Gastroesophageal sphincter (tissue), 4 donors: ENCODE data around the gene BANF2. TPM values are rescaled to one million over a fixed set of nuclear protein-coding genes. Genes with fewer than 3 reads are reported as not detected.
"Not testable (repeated sequence)": the region's sequence is repeated elsewhere in the genome, so short reads cannot be mapped to it uniquely, and the experiment has no call there.

Source experiments
- ATAC-seq: fragments of 150-250 bp; one replicate; pipeline ENCODE4 v1.9.1; 2016; ENCODE audit warnings: mild to moderate bottlenecking, moderate library complexity
- H3K27ac ChIP-seq, 4 donors: fragments of 200-600 bp; sonication (generic) in 3 of 4; 1 replicate in 3 of 4; 2 replicates in 1 of 4; pipeline ENCODE4 v1.5.1; 2016 to 2019
- H3K27me3 ChIP-seq: fragments of 200-600 bp; sonication (generic); one replicate; pipeline ENCODE4 v1.5.1; 2019
- H3K36me3 ChIP-seq, 2 donors: fragments of 200-600 bp; sonication (generic); one replicate each; pipeline ENCODE4 v1.5.1; 2019; ENCODE audit warnings: control low read depth in 1 of 2
- H3K4me1 ChIP-seq, 3 donors: fragments of 200-600 bp; sonication (generic); 1 replicate in 2 of 3; 2 replicates in 1 of 3; pipeline ENCODE4 v1.5.1; 2016 to 2019; ENCODE audit warnings: control low read depth in 2 of 3
- H3K4me3 ChIP-seq, 2 donors: fragments of 200-600 bp; sonication (generic); one replicate each; pipeline ENCODE4 v1.5.1; 2019; ENCODE audit warnings: mild to moderate bottlenecking in 1 of 2, moderate library complexity in 1 of 2
- H3K9me3 ChIP-seq, 3 donors: fragments of 200-600 bp; sonication (generic); one replicate each; pipeline ENCODE4 v1.5.1; 2017 to 2019; ENCODE audit warnings: control low read depth in 2 of 3
- CTCF ChIP-seq, 4 experiments: fragments of 200-600 bp in 2 of 4; fragments of 450-650 bp in 2 of 4; sonication (generic) in 1 of 4; IDR thresholded peaks; one replicate each; pipeline ENCODE4 v1.5.1; 2017 to 2019; ENCODE audit warnings: antibody characterized with exemption in 4 of 4, mild to moderate bottlenecking in 2 of 4, moderate library complexity in 2 of 4
- EP300 ChIP-seq: sonication (generic); formaldehyde crosslinking; IDR thresholded peaks from one replicate; pipeline ENCODE4 v1.6.1; 2017; ENCODE audit warnings: antibody characterized with exemption, mild to moderate bottlenecking
- POLR2A ChIP-seq, 2 donors: fragments of 450-650 bp; IDR thresholded peaks; one replicate each; pipeline ENCODE4 v1.6.1; 2017; ENCODE audit warnings: antibody characterized with exemption in 2 of 2, mild to moderate bottlenecking in 2 of 2, moderate library complexity in 1 of 2
- POLR2AphosphoS5 ChIP-seq: sonication (generic); formaldehyde crosslinking; IDR thresholded peaks from one replicate; pipeline ENCODE4 v1.6.1; 2017; ENCODE audit warnings: antibody characterized with exemption
- WGBS, 2 donors: methylation state at CpG; one replicate each; pipeline ENCODE4 v1.1.5; 2018; ENCODE audit warnings: low coverage in 1 of 2; 5-methylcytosine and 5-hydroxymethylcytosine counted together
- total RNA-seq, 4 donors: library from RNA; depleted of rRNA; stranded (reverse); fragments of >200 nt; gene quantifications; one replicate each; pipeline ENCODE4 v1.1.0, GENCODE V29; 2016

BANF2 gene
- total RNA-seq, 4 donors from 2014 or later, result not detected

GRCh38 chr20:17704589-17705317 is 5.0 kb downstream of the BANF2 start:
- no peak overlapping the region for H3K4me3 ChIP-seq
- TF ChIP-seq CTCF (IDR thresholded peaks at IDR 0.05) (no peak), EP300 (no peak), POLR2A (IDR thresholded peaks at IDR 0.05) (no peak), POLR2AphosphoS5 (no peak)
- no peak for ATAC-seq
- H3K27ac ChIP-seq, result no peak overlapping the region
- no peaks in the 10 kb centered on the region for H3K27me3 ChIP-seq
- no peaks in the 10 kb centered on the region for H3K4me1 ChIP-seq
- H3K9me3 ChIP-seq, result no peaks in the 10 kb centered on the region
- 100% methylated on average over 1 of the region's 5 CpGs; no CpG with 5 or more reads in 1 of the 2 donors for WGBS, 2 donors
- H3K36me3 ChIP-seq, result no peaks in the 10 kb centered on the region

DNA sequence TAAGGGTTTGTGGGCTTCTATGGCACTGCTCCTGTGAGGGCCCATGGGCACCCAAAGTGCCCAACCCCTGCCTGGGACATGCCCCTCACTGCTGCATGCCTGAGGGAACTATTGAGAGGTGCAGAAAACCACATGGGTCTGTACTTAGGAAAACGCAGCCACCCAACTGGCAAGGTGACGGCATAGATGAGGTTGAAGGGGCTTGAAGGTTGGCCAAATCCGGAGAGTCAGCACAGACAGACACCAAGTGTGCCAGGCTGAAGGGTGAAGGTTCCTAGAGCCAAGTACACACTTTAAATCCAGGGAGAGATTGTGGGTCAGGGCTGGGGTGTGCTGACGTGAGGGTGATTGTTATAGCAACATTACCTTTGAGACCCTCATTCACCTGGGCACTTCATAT is 6.2 kb downstream of the BANF2 start:
- 64 to 100% methylated on average over 1 to 3 of the region's 4 CpGs for WGBS, 2 donors
- Histone ChIP-seq H3K4me3 (no peak overlapping the region), H3K27me3 (no peaks in the 10 kb centered on the region), H3K36me3 (no peaks in the 10 kb centered on the region), H3K4me1 (peaks cover 0 to 11% (median 0%) of the 10 kb centered on the region in 3 donors), H3K27ac (no peak overlapping the region), H3K9me3 (no peaks in the 10 kb centered on the region)
- ATAC-seq, result no peak
- TF ChIP-seq EP300 (no peak), POLR2AphosphoS5 (no peak), CTCF (IDR thresholded peaks at IDR 0.05) (no peak), POLR2A (IDR thresholded peaks at IDR 0.05) (no peak)

DNA sequence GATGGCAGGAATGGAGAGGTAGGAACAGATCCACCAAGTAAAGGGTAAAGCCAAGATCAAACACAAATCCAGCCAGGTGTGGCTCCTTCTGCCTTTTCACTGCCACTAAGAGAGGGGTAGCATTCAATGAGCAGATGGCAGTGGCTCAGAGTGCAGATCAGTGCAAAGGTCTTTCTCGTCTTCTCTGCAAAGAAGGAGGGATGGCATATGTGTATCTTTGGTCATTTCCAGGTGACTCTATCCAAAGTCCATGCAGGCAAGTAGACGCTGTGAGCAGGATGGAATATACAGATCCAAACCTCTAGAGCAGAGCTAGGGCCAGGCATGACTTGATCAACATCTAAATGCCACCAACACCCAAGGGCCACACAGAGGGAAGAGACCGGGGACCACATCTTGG is 6.9 kb downstream of the BANF2 start:
- Histone ChIP-seq H3K4me1 (peaks cover 0 to 17% (median 0%) of the 10 kb centered on the region in 3 donors), H3K27me3 (no peaks in the 10 kb centered on the region), H3K27ac (no peak overlapping the region), H3K9me3 (no peaks in the 10 kb centered on the region), H3K36me3 (no peaks in the 10 kb centered on the region), H3K4me3 (no peak overlapping the region)
- TF ChIP-seq POLR2A (IDR thresholded peaks at IDR 0.05) (no peak), EP300 (no peak), POLR2AphosphoS5 (no peak), CTCF (IDR thresholded peaks at IDR 0.05) (no peak)
- no peak for ATAC-seq
- WGBS, 2 donors, result 97% methylated on average over 3 of the region's 3 CpGs; no CpG with 5 or more reads in 1 of the 2 donors

DNA sequence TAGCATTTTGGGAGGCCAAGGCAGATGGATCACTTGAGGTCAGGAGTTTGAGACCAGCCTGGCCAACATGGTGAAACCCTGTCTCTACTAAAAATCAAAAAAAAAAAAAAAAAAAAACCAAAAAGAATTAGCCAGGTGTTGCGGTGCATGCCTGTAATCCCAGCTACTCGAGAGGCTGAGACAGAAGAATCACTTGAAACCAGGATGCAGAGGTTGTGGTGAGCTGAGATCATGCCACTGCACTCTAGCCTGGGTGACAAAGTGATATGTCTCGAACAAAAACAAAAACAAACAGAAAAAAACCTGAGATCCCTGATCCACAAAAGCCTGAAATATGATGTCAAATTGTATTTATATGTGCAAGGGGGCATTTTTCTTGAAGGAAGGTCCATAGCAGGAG is 8.2 kb downstream of the BANF2 start:
- not testable (repeated sequence) for H3K27me3 ChIP-seq, H3K36me3 ChIP-seq, H3K9me3 ChIP-seq, ATAC-seq, H3K4me3 ChIP-seq, H3K27ac ChIP-seq
- peaks cover 0 to 21% (median 0%) of the 10 kb centered on the region in 3 donors for H3K4me1 ChIP-seq
- WGBS, 2 donors, result 93 to 100% methylated on average over 3 of the region's 3 CpGs

GRCh38 chr20:17708675-17709360 is 9.1 kb downstream of the BANF2 start:
- WGBS, 2 donors, result 81 to 84% methylated on average over 5 to 6 of the region's 7 CpGs
- no peak for ATAC-seq
- no peaks in the 10 kb centered on the region for H3K27me3 ChIP-seq

More at GRCh38 chr20:17708675-17709360, 9.1 kb downstream of the BANF2 start:
- Histone ChIP-seq H3K4me1 (peaks cover 0 to 29% (median 0%) of the 10 kb centered on the region in 3 donors), H3K27ac (no peak overlapping the region), H3K9me3 (no peaks in the 10 kb centered on the region), H3K4me3 (no peak overlapping the region), H3K36me3 (no peaks in the 10 kb centered on the region)
- no peak for TF ChIP-seq EP300
- TF ChIP-seq CTCF (IDR thresholded peaks at IDR 0.05), result no peak
- TF ChIP-seq POLR2AphosphoS5, result no peak
- TF ChIP-seq POLR2A (IDR thresholded peaks at IDR 0.05), result no peak
